Measurements from ENCODE around the gene MCRS1. TPM values are rescaled to one million over a fixed set of nuclear protein-coding genes. Genes with fewer than 3 reads are reported as not detected.
A peak's percentile ranks its signal among the peaks of the same experiment; 100 is the strongest.

Gene MCRS1
- total RNA-seq, 1 donor = 47.5 TPM

DNA sequence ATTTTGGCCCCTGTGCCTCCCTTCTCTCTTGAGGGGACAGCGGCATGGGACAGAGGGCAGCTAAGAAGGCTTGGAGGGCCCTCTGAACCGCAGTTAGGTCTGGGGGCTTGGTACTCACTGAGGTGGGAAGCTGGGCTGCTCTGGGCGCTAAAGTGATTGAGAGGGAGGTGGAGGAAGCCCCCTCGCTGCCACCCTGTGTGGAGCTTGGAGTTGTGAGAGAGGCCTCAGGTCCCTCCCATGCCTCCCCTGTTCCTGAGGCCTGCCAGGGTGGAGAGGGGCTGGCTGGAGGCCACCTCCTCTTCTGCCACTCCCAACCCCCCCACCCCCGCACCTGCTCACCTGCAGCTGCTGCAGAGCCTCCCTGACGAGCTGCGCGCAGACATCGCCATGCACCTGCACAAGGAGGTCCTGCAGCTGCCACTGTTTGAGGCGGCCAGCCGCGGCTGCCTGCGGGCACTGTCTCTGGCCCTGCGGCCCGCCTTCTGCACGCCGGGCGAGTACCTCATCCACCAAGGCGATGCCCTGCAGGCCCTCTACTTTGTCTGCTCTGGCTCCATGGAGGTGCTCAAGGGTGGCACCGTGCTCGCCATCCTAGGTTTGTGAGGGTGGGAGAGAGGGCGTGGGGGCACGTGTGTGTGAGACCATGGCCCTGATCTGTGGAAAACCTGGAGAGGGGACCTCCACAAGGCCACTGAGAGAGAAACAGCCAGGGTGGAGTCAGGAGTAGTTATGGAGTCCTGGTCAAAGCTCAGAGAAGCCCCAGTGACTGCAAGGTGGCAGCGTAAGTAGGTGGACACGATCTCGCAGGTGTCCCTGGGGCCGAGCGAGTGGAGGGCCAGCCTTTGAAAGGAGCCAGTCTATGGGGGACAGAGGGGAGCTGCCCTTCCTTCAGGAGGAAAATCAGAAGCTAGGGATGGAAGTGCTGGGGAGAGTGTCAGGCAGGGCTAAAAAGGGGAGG is 17.9 kb downstream of the MCRS1 start:
- TF ChIP-seq, protein P1, sequence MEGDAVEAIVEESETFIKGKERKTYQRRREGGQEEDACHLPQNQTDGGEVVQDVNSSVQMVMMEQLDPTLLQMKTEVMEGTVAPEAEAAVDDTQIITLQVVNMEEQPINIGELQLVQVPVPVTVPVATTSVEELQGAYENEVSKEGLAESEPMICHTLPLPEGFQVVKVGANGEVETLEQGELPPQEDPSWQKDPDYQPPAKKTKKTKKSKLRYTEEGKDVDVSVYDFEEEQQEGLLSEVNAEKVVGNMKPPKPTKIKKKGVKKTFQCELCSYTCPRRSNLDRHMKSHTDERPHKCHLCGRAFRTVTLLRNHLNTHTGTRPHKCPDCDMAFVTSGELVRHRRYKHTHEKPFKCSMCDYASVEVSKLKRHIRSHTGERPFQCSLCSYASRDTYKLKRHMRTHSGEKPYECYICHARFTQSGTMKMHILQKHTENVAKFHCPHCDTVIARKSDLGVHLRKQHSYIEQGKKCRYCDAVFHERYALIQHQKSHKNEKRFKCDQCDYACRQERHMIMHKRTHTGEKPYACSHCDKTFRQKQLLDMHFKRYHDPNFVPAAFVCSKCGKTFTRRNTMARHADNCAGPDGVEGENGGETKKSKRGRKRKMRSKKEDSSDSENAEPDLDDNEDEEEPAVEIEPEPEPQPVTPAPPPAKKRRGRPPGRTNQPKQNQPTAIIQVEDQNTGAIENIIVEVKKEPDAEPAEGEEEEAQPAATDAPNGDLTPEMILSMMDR (IDR thresholded peaks at IDR 0.05; ENCODE audit: insufficient read depth, low read depth, low read length) = no peak
- DNase-seq (ENCODE audit: low read depth) = no peak
- no peak overlapping the region for H3K4me3 ChIP-seq (ENCODE audit: low read depth, low read length)

GRCh38 chr12:49548822-49549648 is 18.9 kb downstream of the MCRS1 start:
- peak overlapping the region; percentile 35 for H3K4me3 ChIP-seq (ENCODE audit: low read depth, low read length)
- peak; percentile 17 for DNase-seq (ENCODE audit: low read depth)
- TF ChIP-seq, protein P1 (IDR thresholded peaks at IDR 0.05; ENCODE audit: insufficient read depth, low read depth, low read length) = peak; percentile 52

GRCh38 chr12:49548481-49548821 is 19.5 kb downstream of the MCRS1 start:
- TF ChIP-seq, protein P1 (IDR thresholded peaks at IDR 0.05; ENCODE audit: insufficient read depth, low read depth, low read length) = no peak
- H3K4me3 ChIP-seq (ENCODE audit: low read depth, low read length) = peak overlapping the region; percentile 35
- DNase-seq (ENCODE audit: low read depth) = no peak

DNA sequence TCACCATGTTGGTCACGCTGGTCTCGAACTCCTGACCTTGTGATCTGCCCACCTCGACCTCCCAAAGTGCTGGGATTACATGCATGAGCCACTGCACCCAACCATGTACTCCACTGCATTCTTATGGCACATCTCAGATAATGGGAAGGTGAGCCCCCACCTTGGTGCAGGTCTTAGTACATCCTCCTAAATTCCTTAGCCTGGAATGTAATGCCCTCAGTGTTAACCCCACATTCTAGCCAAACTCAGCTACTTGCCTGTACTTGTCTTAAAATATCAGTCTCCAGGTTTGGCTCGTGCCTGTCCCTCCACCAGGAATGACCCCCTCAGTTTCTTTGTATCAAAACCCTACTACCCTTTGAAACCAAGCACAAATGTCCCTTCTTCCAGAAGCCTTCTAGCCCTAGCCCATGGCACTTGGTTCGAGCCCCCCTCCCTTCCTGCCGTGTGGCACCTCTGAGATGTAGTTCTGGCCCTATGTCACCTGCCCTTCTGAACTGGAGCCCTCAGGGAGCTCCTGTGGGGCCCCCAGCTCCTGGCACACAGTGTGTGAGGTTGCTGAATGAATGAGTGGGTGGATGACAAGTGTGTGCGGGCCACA is 20.8 kb downstream of the MCRS1 start:
- DNase-seq (ENCODE audit: low read depth) = no peak
- TF ChIP-seq, protein P1 (IDR thresholded peaks at IDR 0.05; ENCODE audit: insufficient read depth, low read depth, low read length) = no peak
- no peak overlapping the region for H3K4me3 ChIP-seq (ENCODE audit: low read depth, low read length)

DNA sequence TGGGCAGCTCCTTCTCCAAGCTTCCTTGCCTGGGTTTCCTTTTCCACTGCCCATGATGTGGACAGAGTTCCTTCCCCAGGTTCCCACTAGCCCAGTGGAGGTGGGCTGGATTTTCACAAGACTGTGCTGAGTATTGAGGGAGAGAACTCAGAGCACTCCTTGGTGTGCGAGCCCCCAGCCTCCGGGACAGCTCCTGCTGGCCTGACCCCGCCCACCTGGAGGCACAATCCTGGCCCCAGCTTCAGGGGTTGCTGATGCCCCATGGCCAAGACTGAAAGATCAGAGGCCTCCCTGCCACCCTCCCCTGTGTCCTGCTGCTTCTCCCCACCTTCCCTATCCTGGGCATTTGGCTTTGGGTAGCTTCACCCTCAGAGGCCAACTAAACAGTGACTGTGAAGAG is 21.5 kb downstream of the MCRS1 start:
- no peak overlapping the region for H3K4me3 ChIP-seq (ENCODE audit: low read depth, low read length)
- no peak for DNase-seq (ENCODE audit: low read depth)
- TF ChIP-seq, protein P1 (IDR thresholded peaks at IDR 0.05; ENCODE audit: insufficient read depth, low read depth, low read length) = no peak

- H3K4me3 ChIP-seq (ENCODE audit: low read depth, low read length) = no peak overlapping the region
- DNase-seq (ENCODE audit: low read depth) = no peak
- TF ChIP-seq, protein P1 (IDR thresholded peaks at IDR 0.05; ENCODE audit: insufficient read depth, low read depth, low read length) = no peak
These were observed 22.1 kb downstream of the MCRS1 start for GRCh38 chr12:49545815-49546214.

Measured in fibroblast of villous mesenchyme (primary cell).